AG08395 (cell line): ENCODE measurements around the gene TCEANC.

Experiments used
- DNase-seq: peaks from one replicate; pipeline ENCODE4 v3.0.0; 2012; ENCODE audit warnings: mixed read lengths, low spot score

The TCEANC gene

GRCh38 chrX:13692771-13693231 lies 39.9 kb downstream of the TCEANC start:
- DNase-seq, result no peak

DNA sequence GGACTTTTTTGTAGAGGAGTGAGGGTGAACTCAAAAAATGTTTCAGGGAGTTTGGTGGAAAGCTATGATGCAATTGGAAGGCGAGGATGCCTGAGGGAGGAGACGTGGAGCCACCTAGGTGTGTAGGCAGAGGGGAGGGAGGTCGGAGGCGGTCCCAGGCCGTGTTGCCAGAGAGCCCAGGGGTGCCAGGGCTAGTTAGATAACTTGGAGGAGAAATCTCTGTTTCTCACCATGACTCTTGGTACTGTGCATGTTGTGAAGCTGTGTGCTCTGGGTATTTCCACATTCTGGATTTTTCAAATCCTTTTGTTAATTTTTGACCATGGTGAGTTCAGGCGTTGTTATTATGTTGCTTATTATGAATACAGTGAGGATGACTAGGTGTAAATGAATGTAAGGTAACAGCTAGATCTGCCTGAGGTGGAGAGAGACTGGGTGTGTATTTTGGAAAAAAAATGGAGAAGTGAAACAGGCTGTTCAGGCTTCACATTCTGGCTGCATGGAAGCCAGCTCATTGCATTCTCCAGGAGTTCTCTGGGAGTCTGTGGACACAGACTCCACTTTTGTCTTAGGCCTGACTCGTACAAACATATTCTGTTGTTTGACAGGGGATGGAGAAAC lies 40.5 kb downstream of the TCEANC start:
- no peak for DNase-seq

GRCh38 chrX:13694359-13694758 lies 41.4 kb downstream of the TCEANC start:
- no peak for DNase-seq

- DNase-seq, result no peak
Observed at GRCh38 chrX:13694983-13695382, 42.0 kb downstream of the TCEANC start.

- DNase-seq, result no peak
Observed at GRCh38 chrX:13695601-13696115, 42.7 kb downstream of the TCEANC start.

DNA sequence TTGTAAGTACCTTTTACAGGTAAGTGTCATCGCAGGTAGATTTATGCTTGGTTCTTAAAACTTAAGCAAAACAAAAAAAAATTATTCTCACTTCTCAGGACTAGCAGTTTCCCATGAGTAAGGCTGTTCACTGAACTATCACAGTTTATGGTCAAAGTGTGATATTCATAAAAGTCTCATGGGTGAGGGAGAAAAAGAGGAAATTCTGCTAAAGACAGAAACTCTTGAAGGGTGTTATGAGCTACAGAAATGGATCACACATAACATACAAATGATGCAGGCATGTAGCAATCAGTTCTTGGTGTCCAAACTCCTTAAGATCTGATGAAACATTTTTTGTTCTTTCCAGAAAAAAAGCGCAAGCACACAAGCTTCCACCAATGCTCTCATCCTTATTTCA lies 44.5 kb downstream of the TCEANC start:
- no peak for DNase-seq

DNA sequence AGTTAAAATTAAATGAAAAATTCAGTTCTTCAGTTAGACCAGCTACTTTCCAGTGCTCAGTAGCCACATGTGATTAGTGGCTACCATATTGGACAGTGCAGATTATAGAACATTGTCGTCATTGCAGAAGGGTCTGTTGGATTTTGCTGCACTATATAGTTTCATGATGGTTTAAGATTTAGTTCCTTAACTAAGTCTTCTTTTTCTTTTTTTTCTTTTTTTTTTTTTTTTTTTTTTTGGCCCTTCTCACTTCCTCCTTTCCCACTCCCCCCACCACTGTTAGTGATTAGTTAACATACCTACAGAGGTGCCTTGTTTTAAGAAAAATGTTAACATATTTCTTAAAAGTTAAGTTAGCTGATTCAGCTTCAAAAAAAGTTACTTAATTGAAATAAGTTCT lies 45.0 kb downstream of the TCEANC start:
- no peak for DNase-seq

DNA sequence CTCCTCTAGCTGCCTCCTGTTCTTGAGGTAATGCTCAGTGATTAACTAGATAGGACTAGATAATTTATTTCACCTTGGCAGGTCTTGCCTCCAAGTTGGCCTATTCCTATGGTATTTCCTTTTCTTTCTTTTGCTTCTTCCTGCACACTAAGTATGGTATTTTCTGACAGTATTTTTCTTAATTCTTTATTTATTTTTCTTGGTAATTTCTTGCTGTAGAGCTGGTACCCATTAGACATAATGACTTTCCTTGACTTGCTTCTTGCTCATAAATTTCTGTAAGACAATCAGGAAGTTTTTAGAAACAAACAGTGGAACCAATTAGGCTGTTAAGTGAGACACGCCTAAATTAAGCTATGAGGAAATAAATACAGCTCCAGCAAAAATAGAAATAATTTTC lies 45.5 kb downstream of the TCEANC start:
- DNase-seq, result no peak

DNA sequence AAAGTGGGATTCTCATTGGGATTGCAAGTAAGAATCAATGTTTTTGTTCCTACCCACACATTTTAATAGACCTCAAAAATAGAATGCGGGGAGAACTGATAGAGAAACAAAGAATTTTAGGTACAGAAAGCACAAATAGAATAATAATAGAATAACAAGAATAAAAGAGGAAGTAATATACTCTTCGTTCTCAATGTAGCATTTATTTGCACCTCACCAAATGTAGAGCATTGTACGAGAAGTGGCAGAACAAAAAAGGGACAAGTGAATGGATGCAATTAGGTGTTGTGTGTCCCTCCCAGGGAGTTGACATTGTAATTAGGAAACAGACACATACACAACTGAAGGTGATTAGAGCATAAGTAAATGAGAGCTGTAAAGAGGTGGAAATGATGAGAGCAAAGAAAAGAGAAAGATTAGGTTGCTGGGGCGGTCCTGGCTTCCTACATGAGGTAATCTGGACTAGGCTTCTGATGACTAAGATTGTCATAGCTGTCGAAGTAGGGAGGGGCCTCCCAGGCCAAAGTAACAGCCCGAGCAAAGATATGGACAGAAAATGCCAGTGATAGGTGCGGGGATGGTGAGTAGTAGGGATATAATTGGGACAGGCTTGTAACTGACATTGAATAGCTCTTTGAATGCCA lies 46.4 kb downstream of the TCEANC start:
- DNase-seq, result peak; percentile 56

- no peak for DNase-seq
Observed at GRCh38 chrX:13700380-13700779, 47.4 kb downstream of the TCEANC start.

- DNase-seq, result no peak
Observed at GRCh38 chrX:13702111-13702789, 49.3 kb downstream of the TCEANC start.

- DNase-seq, result no peak
Observed at GRCh38 chrX:13703135-13703534, 50.2 kb downstream of the TCEANC start.

DNA sequence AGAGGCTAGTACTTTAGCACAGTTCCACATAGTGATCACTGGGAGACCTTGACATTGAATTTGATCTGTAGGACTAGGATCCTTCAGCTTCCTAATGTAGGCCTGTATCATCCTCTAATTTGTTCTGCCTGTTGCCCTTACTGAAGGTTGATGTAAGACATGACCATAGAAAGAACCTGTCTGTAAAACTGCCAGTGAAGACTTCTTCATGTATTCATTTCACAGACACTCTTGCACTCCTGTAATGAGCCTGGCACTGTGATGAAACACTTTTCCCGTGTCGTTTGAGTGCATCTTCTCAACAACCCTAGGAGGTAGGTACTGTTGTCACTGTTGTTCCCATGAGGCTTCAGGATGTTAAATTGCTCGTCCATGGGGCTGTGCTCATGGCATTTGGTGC lies 50.6 kb downstream of the TCEANC start:
- no peak for DNase-seq

DNA sequence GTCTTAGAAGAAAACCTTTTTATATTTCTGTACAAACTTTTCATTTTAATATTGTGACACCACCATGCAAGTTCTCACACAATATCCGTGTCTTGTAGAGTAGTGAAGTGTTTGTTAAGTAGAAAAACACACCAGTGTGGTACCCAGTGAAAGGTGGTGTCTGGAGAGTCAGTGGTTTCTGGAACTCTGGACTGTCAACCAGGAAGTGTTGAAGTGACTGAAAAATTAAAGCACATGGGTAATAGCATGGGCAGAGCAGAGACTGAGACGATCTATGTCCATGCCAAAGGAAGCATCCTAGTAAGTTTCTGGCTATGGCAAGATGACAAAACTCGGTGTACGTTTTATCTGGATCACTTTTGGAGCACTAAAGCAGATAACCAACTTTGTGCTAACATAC lies 58.2 kb downstream of the TCEANC start:
- no peak for DNase-seq
